GM21528 (cell line): ENCODE measurements around the gene GRIN1.

Source experiments
- ATAC-seq: cut with Tn5 transposase; IDR thresholded peaks from one replicate; pipeline ENCODE4 v1.9.1; 2021; ENCODE audit warnings: mild to moderate bottlenecking, moderate library complexity; ENCODE audit not compliant: unreplicated experiment, low FRiP score

Gene GRIN1

GRCh38 chr9:137161558-137162486, 22.9 kb downstream of the GRIN1 start:
- ATAC-seq, result no peak

GRCh38 chr9:137162505-137163364, 23.8 kb downstream of the GRIN1 start:
- no peak for ATAC-seq

GRCh38 chr9:137163365-137163715, 24.4 kb downstream of the GRIN1 start:
- no peak for ATAC-seq

- ATAC-seq, result no peak
Observed at GRCh38 chr9:137163805-137164204, 24.9 kb downstream of the GRIN1 start.

- no peak for ATAC-seq
Observed at GRCh38 chr9:137164370-137165249, 25.7 kb downstream of the GRIN1 start.

GRCh38 chr9:137165250-137165836, 26.4 kb downstream of the GRIN1 start:
- ATAC-seq, result no peak

- ATAC-seq, result no peak
Observed at GRCh38 chr9:137166380-137167229, 27.7 kb downstream of the GRIN1 start.

- no peak for ATAC-seq
Observed at GRCh38 chr9:137167277-137167746, 28.4 kb downstream of the GRIN1 start.

GRCh38 chr9:137167747-137168572, 29.0 kb downstream of the GRIN1 start:
- ATAC-seq, result no peak

GRCh38 chr9:137168573-137168903, 29.6 kb downstream of the GRIN1 start:
- no peak for ATAC-seq

GRCh38 chr9:137168904-137169856, 30.2 kb downstream of the GRIN1 start:
- ATAC-seq, result no peak

GRCh38 chr9:137169896-137170358, 31.0 kb downstream of the GRIN1 start, which contains the start of gene LRRC26:
TSS of gene LRRC26 (minus strand) at chr9:137170051. CDS start at chr9:137169943, 108 bp downstream.
- ATAC-seq, result no peak

- no peak for ATAC-seq
Observed at GRCh38 chr9:137170486-137171148, 31.7 kb downstream of the GRIN1 start.

GRCh38 chr9:137171149-137171900, 32.4 kb downstream of the GRIN1 start:
- no peak for ATAC-seq

GRCh38 chr9:137172901-137173795, 34.2 kb downstream of the GRIN1 start:
- ATAC-seq, result no peak
